Measurements from ENCODE around the gene DPYD. TPM values are rescaled to one million over a fixed set of nuclear protein-coding genes. Genes with fewer than 3 reads are reported as not detected.

DPYD gene
- total RNA-seq, 1 donor from 2014 or later, result 12.6 TPM

- no peak for DNase-seq (ENCODE audit: low read depth in 2 of 2)
Measured at GRCh38 chr1:97621955-97622354, 298.9 kb downstream of the DPYD start.

- DNase-seq (ENCODE audit: low read depth in 2 of 2), result no peak
Measured at GRCh38 chr1:97619706-97620105, 301.1 kb downstream of the DPYD start.

- DNase-seq (ENCODE audit: low read depth in 2 of 2), result no peak
Measured at GRCh38 chr1:97610748-97611147, 310.1 kb downstream of the DPYD start.

GRCh38 chr1:97610102-97610501, 310.7 kb downstream of the DPYD start:
- DNase-seq (ENCODE audit: low read depth in 2 of 2), result no peak

GRCh38 chr1:97608272-97608671, 312.6 kb downstream of the DPYD start:
- DNase-seq (ENCODE audit: low read depth in 2 of 2), result no peak

- DNase-seq (ENCODE audit: low read depth in 2 of 2), result peak; percentile 12 to 83
Measured at GRCh38 chr1:97603776-97604175, 317.1 kb downstream of the DPYD start.

GRCh38 chr1:97603218-97603617, 317.6 kb downstream of the DPYD start:
- DNase-seq (ENCODE audit: low read depth in 2 of 2), result no peak

GRCh38 chr1:97599447-97599846, 321.4 kb downstream of the DPYD start:
- no peak for DNase-seq (ENCODE audit: low read depth in 2 of 2)

GRCh38 chr1:97593192-97593591, 327.6 kb downstream of the DPYD start:
- DNase-seq (ENCODE audit: low read depth in 2 of 2), result no peak

GRCh38 chr1:97588772-97589171, 332.1 kb downstream of the DPYD start:
- DNase-seq (ENCODE audit: low read depth in 2 of 2), result no peak

GRCh38 chr1:97581614-97582051, 339.2 kb downstream of the DPYD start:
- DNase-seq (ENCODE audit: low read depth in 2 of 2), result no peak

- DNase-seq (ENCODE audit: low read depth in 2 of 2), result no peak
Measured at GRCh38 chr1:97577613-97578012, 343.2 kb downstream of the DPYD start.

GRCh38 chr1:97573553-97573952, 347.3 kb downstream of the DPYD start:
- DNase-seq (ENCODE audit: low read depth in 2 of 2), result no peak

GRCh38 chr1:97572561-97572960, 348.3 kb downstream of the DPYD start:
- DNase-seq (ENCODE audit: low read depth in 2 of 2), result no peak

- no peak for DNase-seq (ENCODE audit: low read depth in 2 of 2)
Measured at GRCh38 chr1:97571760-97572159, 349.1 kb downstream of the DPYD start.

GRCh38 chr1:97570691-97571090, 350.1 kb downstream of the DPYD start:
- no peak for DNase-seq (ENCODE audit: low read depth in 2 of 2)

- no peak for DNase-seq (ENCODE audit: low read depth in 2 of 2)
Measured at GRCh38 chr1:97567000-97567749, 353.7 kb downstream of the DPYD start.

GRCh38 chr1:97565886-97566285, 354.9 kb downstream of the DPYD start:
- DNase-seq (ENCODE audit: low read depth in 2 of 2), result no peak

GRCh38 chr1:97563926-97564325, 356.9 kb downstream of the DPYD start:
- DNase-seq (ENCODE audit: low read depth in 2 of 2), result no peak

GRCh38 chr1:97562081-97562480, 358.8 kb downstream of the DPYD start:
- DNase-seq (ENCODE audit: low read depth in 2 of 2), result no peak

GRCh38 chr1:97560714-97561113, 360.1 kb downstream of the DPYD start:
- DNase-seq (ENCODE audit: low read depth in 2 of 2), result no peak

- DNase-seq (ENCODE audit: low read depth in 2 of 2), result no peak
Measured at GRCh38 chr1:97553971-97554370, 366.9 kb downstream of the DPYD start.

GRCh38 chr1:97551113-97551512, 369.7 kb downstream of the DPYD start:
- no peak for DNase-seq (ENCODE audit: low read depth in 2 of 2)

- DNase-seq (ENCODE audit: low read depth in 2 of 2), result no peak
Measured at GRCh38 chr1:97545446-97545845, 375.4 kb downstream of the DPYD start.
